GM23338 (cell line): ENCODE measurements around the gene AK3.

ENCODE experiments used
- CREB1 ChIP-seq: fragments of 250-450 bp; sonication (Bioruptor Pico); IDR thresholded peaks from 2 replicates; pipeline ENCODE4 v1.5.0; 2020; ENCODE audit warnings: low read depth, mild to moderate bottlenecking, moderate library complexity
- CTCF ChIP-seq, 2 experiments: fragments of 200-600 bp in 1 of 2; sonication (generic) in 1 of 2; conservative IDR thresholded peaks; 2 replicates each; pipeline versions ENCODE4 v1.5.1 to v1.6.1; 2016 to 2017; ENCODE audit warnings: antibody characterized with exemption in 2 of 2, low read depth in 2 of 2, mild to moderate bottlenecking in 2 of 2, moderate library complexity in 1 of 2
- EZH2 ChIP-seq: fragments of 200-600 bp; sonication (generic); IDR thresholded peaks from one replicate; pipeline ENCODE4 v1.8.0; 2017; ENCODE audit warnings: antibody characterized with exemption, mild to moderate bottlenecking, low read depth; ENCODE audit not compliant: unreplicated experiment
- EZH2phosphoT487 ChIP-seq: fragments of 200-600 bp; sonication (generic); IDR thresholded peaks from one replicate; pipeline ENCODE4 v1.8.1; 2018; ENCODE audit warnings: antibody characterized with exemption; ENCODE audit not compliant: unreplicated experiment
- NANOG ChIP-seq: IDR thresholded peaks from 2 replicates; pipeline ENCODE4 v1.6.1; 2016; ENCODE audit warnings: antibody characterized with exemption, borderline replicate concordance
- POLR2AphosphoS5 ChIP-seq: IDR thresholded peaks from 2 replicates; pipeline ENCODE4 v1.6.1; 2016; ENCODE audit warnings: antibody characterized with exemption, low read depth
- REST ChIP-seq: IDR thresholded peaks from one replicate; pipeline ENCODE4 v1.6.1; 2018; ENCODE audit warnings: antibody characterized with exemption; ENCODE audit not compliant: unreplicated experiment
- STAT1 ChIP-seq: IDR thresholded peaks from one replicate; pipeline ENCODE4 v1.6.1; 2016; ENCODE audit warnings: antibody characterized with exemption; ENCODE audit not compliant: unreplicated experiment

GRCh38 chr9:4686584-4686983 is 54.4 kb downstream of the AK3 start:
- TF ChIP-seq CTCF (conservative IDR thresholded peaks at IDR 0.05; ENCODE audit: low read depth in 2 of 2) (no peak), CREB1 (CRISPR knock-in tag) (no peak), POLR2AphosphoS5 (no peak), REST (no peak), STAT1 (no peak), EZH2phosphoT487 (no peak), EZH2 (no peak), NANOG (no peak)
